HL-60 (cell line): ENCODE results near the gene SLK.

Experiments used
- GABPA ChIP-seq: IDR thresholded peaks from 2 replicates; pipeline ENCODE4 v1.6.1; 2012; ENCODE audit warnings: low read depth
- POLR2AphosphoS5 ChIP-seq: IDR thresholded peaks from 2 replicates; pipeline ENCODE4 v1.6.1; 2012; ENCODE audit warnings: low read depth
- REST ChIP-seq: IDR thresholded peaks from 2 replicates; pipeline ENCODE4 v1.6.1; 2012; ENCODE audit warnings: low read depth; ENCODE audit not compliant: insufficient replicate concordance
- TF ChIP-seq, protein P1 (sequence below): IDR thresholded peaks from one replicate; pipeline ENCODE4 v1.5.1; 2011; ENCODE audit warnings: low read length, control low read depth, inconsistent platforms; ENCODE audit not compliant: insufficient read depth

DNA sequence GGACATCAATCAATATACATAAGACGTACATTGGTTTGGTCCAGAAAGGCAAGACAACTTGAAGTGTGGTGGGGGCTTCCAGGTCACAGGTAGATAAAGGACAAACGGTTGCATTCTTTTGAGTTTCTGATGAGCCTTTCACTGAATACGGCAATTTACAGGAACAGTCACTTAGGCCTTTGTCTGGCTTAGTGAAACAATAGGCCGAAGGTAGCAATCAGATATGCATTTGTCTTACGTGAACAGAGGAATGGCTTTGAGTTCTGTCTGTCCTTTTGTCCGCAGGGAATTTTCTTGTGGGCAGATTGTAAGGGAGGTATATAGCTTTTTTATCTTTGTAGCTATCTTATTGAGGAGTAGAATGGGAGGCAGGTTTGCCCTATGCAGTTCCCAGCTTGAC lies 38.2 kb upstream of the SLK start:
- TF ChIP-seq, protein P1, sequence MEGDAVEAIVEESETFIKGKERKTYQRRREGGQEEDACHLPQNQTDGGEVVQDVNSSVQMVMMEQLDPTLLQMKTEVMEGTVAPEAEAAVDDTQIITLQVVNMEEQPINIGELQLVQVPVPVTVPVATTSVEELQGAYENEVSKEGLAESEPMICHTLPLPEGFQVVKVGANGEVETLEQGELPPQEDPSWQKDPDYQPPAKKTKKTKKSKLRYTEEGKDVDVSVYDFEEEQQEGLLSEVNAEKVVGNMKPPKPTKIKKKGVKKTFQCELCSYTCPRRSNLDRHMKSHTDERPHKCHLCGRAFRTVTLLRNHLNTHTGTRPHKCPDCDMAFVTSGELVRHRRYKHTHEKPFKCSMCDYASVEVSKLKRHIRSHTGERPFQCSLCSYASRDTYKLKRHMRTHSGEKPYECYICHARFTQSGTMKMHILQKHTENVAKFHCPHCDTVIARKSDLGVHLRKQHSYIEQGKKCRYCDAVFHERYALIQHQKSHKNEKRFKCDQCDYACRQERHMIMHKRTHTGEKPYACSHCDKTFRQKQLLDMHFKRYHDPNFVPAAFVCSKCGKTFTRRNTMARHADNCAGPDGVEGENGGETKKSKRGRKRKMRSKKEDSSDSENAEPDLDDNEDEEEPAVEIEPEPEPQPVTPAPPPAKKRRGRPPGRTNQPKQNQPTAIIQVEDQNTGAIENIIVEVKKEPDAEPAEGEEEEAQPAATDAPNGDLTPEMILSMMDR = no peak
- TF ChIP-seq GABPA = no peak
- no peak for TF ChIP-seq POLR2AphosphoS5
- TF ChIP-seq REST = no peak
